Central memory CD8-positive, alpha-beta T cell (primary cell): ENCODE results near the gene MYO19.

Experiments
- ATAC-seq: fragments of 150-1000 bp; cut with Tn5 transposase; replicated peaks from 2 replicates; pipeline ENCODE4 v1.10.0; 2022; ENCODE audit warnings: mild to moderate bottlenecking, moderate FRiP score, moderate number of reproducible peaks; ENCODE audit not compliant: poor library complexity, severe bottlenecking; ENCODE audit errors: extremely low read depth
- DNase-seq, 2 donors: peaks; one replicate each; pipeline ENCODE4 v3.0.0; 2021; ENCODE audit warnings: low spot score in 2 of 2
- H3K27ac Mint-ChIP-seq: one replicate; pipeline ENCODE4 v1.8.0; 2022; ENCODE audit warnings: low read depth, mild to moderate bottlenecking, moderate library complexity, mixed read lengths
- H3K27me3 Mint-ChIP-seq: one replicate; pipeline ENCODE4 v1.8.0; 2022; ENCODE audit warnings: mixed read lengths
- H3K36me3 Mint-ChIP-seq: one replicate; pipeline ENCODE4 v1.8.0; 2022; ENCODE audit warnings: mild to moderate bottlenecking, moderate library complexity, mixed read lengths; ENCODE audit not compliant: insufficient read depth
- H3K4me1 Mint-ChIP-seq: one replicate; pipeline ENCODE4 v1.8.0; 2022; ENCODE audit warnings: mixed read lengths
- H3K4me3 Mint-ChIP-seq: one replicate; pipeline ENCODE4 v1.8.0; 2022; ENCODE audit warnings: mild to moderate bottlenecking, moderate library complexity, mixed read lengths
- H3K9me3 Mint-ChIP-seq: one replicate; pipeline ENCODE4 v1.8.0; 2022; ENCODE audit warnings: mixed read lengths

The MYO19 gene

GRCh38 chr17:36504156-36504545 lies 30.5 kb downstream of the MYO19 start:
- Mint-ChIP-seq H3K4me1 (peaks cover 10% of the 10 kb centered on the region), H3K36me3 (peaks cover 9% of the 10 kb centered on the region), H3K9me3 (no peaks in the 10 kb centered on the region), H3K27ac (no peak overlapping the region), H3K4me3 (no peak overlapping the region), H3K27me3 (no peaks in the 10 kb centered on the region)
- DNase-seq (no peak), ATAC-seq (no peak)

- H3K4me1 Mint-ChIP-seq = peaks cover 10% of the 10 kb centered on the region
- H3K4me3 Mint-ChIP-seq = no peak overlapping the region
- no peak for ATAC-seq
- DNase-seq = no peak
- H3K9me3 Mint-ChIP-seq = no peaks in the 10 kb centered on the region
- no peaks in the 10 kb centered on the region for H3K27me3 Mint-ChIP-seq
- H3K36me3 Mint-ChIP-seq = peaks cover 12% of the 10 kb centered on the region
- H3K27ac Mint-ChIP-seq = peak overlapping the region; percentile 37
These were observed 31.1 kb downstream of the MYO19 start for GRCh38 chr17:36503456-36504155.

- H3K4me1 Mint-ChIP-seq = peaks cover 10% of the 10 kb centered on the region
- ATAC-seq (no peak), DNase-seq (no peak)
- peaks cover 23% of the 10 kb centered on the region for H3K36me3 Mint-ChIP-seq
- peak overlapping the region; percentile 37 for H3K27ac Mint-ChIP-seq
- no peak overlapping the region for H3K4me3 Mint-ChIP-seq
- no peaks in the 10 kb centered on the region for H3K9me3 Mint-ChIP-seq
- no peaks in the 10 kb centered on the region for H3K27me3 Mint-ChIP-seq
These were observed 32.7 kb downstream of the MYO19 start for GRCh38 chr17:36501963-36502362.

GRCh38 chr17:36501351-36501750 lies 33.3 kb downstream of the MYO19 start:
- H3K27ac Mint-ChIP-seq = no peak overlapping the region
- H3K4me3 Mint-ChIP-seq = no peak overlapping the region
- DNase-seq = no peak
- H3K36me3 Mint-ChIP-seq = peaks cover 29% of the 10 kb centered on the region
- no peaks in the 10 kb centered on the region for H3K9me3 Mint-ChIP-seq
- no peak for ATAC-seq
- peaks cover 10% of the 10 kb centered on the region for H3K4me1 Mint-ChIP-seq
- no peaks in the 10 kb centered on the region for H3K27me3 Mint-ChIP-seq

GRCh38 chr17:36500745-36501225 lies 33.9 kb downstream of the MYO19 start:
- H3K36me3 Mint-ChIP-seq = peaks cover 34% of the 10 kb centered on the region
- no peaks in the 10 kb centered on the region for H3K9me3 Mint-ChIP-seq
- H3K27me3 Mint-ChIP-seq = no peaks in the 10 kb centered on the region
- no peak overlapping the region for H3K27ac Mint-ChIP-seq
- DNase-seq = no peak
- peaks cover 10% of the 10 kb centered on the region for H3K4me1 Mint-ChIP-seq
- no peak for ATAC-seq
- no peak overlapping the region for H3K4me3 Mint-ChIP-seq

- Mint-ChIP-seq H3K27ac (no peak overlapping the region), H3K9me3 (no peaks in the 10 kb centered on the region), H3K36me3 (peaks cover 43% of the 10 kb centered on the region), H3K4me3 (no peak overlapping the region), H3K27me3 (no peaks in the 10 kb centered on the region), H3K4me1 (peaks cover 15% of the 10 kb centered on the region)
- ATAC-seq = no peak
- DNase-seq = no peak
These were observed 35.9 kb downstream of the MYO19 start for GRCh38 chr17:36498560-36499300.

GRCh38 chr17:36498155-36498554 lies 36.5 kb downstream of the MYO19 start:
- Mint-ChIP-seq H3K36me3 (peaks cover 43% of the 10 kb centered on the region), H3K9me3 (no peaks in the 10 kb centered on the region), H3K27ac (no peak overlapping the region), H3K27me3 (no peaks in the 10 kb centered on the region), H3K4me3 (no peak overlapping the region), H3K4me1 (peaks cover 10% of the 10 kb centered on the region)
- ATAC-seq (no peak), DNase-seq (no peak)

- Mint-ChIP-seq H3K36me3 (peaks cover 55% of the 10 kb centered on the region), H3K27me3 (no peaks in the 10 kb centered on the region), H3K27ac (no peak overlapping the region), H3K4me1 (peaks cover 11% of the 10 kb centered on the region), H3K9me3 (no peaks in the 10 kb centered on the region), H3K4me3 (no peak overlapping the region)
- DNase-seq (no peak), ATAC-seq (no peak)
These were observed 38.5 kb downstream of the MYO19 start for GRCh38 chr17:36496018-36496789.

GRCh38 chr17:36495076-36495578 lies 39.5 kb downstream of the MYO19 start:
- peaks cover 17% of the 10 kb centered on the region for H3K4me1 Mint-ChIP-seq
- H3K4me3 Mint-ChIP-seq = no peak overlapping the region
- H3K27ac Mint-ChIP-seq = no peak overlapping the region
- no peaks in the 10 kb centered on the region for H3K27me3 Mint-ChIP-seq
- no peak for ATAC-seq
- H3K36me3 Mint-ChIP-seq = peaks cover 58% of the 10 kb centered on the region
- no peak for DNase-seq
- no peaks in the 10 kb centered on the region for H3K9me3 Mint-ChIP-seq

- DNase-seq = no peak
- H3K27me3 Mint-ChIP-seq = no peaks in the 10 kb centered on the region
- ATAC-seq = no peak
- no peaks in the 10 kb centered on the region for H3K9me3 Mint-ChIP-seq
- peaks cover 61% of the 10 kb centered on the region for H3K36me3 Mint-ChIP-seq
- H3K27ac Mint-ChIP-seq = no peak overlapping the region
- no peak overlapping the region for H3K4me3 Mint-ChIP-seq
- peaks cover 21% of the 10 kb centered on the region for H3K4me1 Mint-ChIP-seq
These were observed 40.0 kb downstream of the MYO19 start for GRCh38 chr17:36494674-36495073.

- Mint-ChIP-seq H3K9me3 (no peaks in the 10 kb centered on the region), H3K36me3 (peaks cover 62% of the 10 kb centered on the region), H3K27me3 (no peaks in the 10 kb centered on the region), H3K4me1 (peaks cover 23% of the 10 kb centered on the region), H3K4me3 (no peak overlapping the region), H3K27ac (no peak overlapping the region)
- DNase-seq (no peak), ATAC-seq (no peak)
These were observed 40.7 kb downstream of the MYO19 start for GRCh38 chr17:36493956-36494355.
